Adrenal gland (tissue), 5 donors: ENCODE measurements around the gene FUT8.

Experiments
- CTCF ChIP-seq, 6 experiments: fragments of 450-650 bp in 4 of 6; fragments of 200-600 bp in 2 of 6; sonication (generic) in 1 of 6; IDR thresholded peaks; 1 replicate in 5 of 6; 2 replicates in 1 of 6; pipeline versions ENCODE4 v1.5.1 to v1.8.0; 2016 to 2021; ENCODE audit warnings: antibody characterized with exemption in 6 of 6, mild to moderate bottlenecking in 2 of 6, moderate library complexity in 1 of 6
- POLR2A ChIP-seq, 2 donors: fragments of 450-650 bp; IDR thresholded peaks; one replicate each; pipeline ENCODE4 v1.6.1; 2017; ENCODE audit warnings: antibody characterized with exemption in 2 of 2, mild to moderate bottlenecking in 2 of 2, moderate library complexity in 1 of 2
- donor health status: DM: no; HTN: no; CAD: no.

- peak in 2 of 6 experiments; percentile 18 to 27 for TF ChIP-seq CTCF (IDR thresholded peaks at IDR 0.05)
- no peak for TF ChIP-seq POLR2A (IDR thresholded peaks at IDR 0.05)
These were observed 192.4 kb downstream of the FUT8 start for GRCh38 chr14:65604936-65605335.
